ENCODE data around the gene MOK.

MOK gene

GRCh38 chr14:102295270-102295669, 9.7 kb downstream of the MOK start:
- no peak for TF ChIP-seq ZFX (IDR thresholded peaks at IDR 0.05)
- no peak for TF ChIP-seq CTCF (conservative IDR thresholded peaks at IDR 0.05)
- H3K27ac ChIP-seq, result no peak overlapping the region

GRCh38 chr14:102293781-102294180, 11.2 kb downstream of the MOK start:
- TF ChIP-seq CTCF (conservative IDR thresholded peaks at IDR 0.05), result no peak
- no peak for TF ChIP-seq ZFX (IDR thresholded peaks at IDR 0.05)
- no peak overlapping the region for H3K27ac ChIP-seq

- TF ChIP-seq CTCF (conservative IDR thresholded peaks at IDR 0.05) (no peak), ZFX (IDR thresholded peaks at IDR 0.05) (no peak)
- H3K27ac ChIP-seq, result no peak overlapping the region
Measured at GRCh38 chr14:102292441-102292840, 12.5 kb downstream of the MOK start.

GRCh38 chr14:102288139-102288538, 16.8 kb downstream of the MOK start:
- H3K27ac ChIP-seq, result no peak overlapping the region
- TF ChIP-seq ZFX (IDR thresholded peaks at IDR 0.05) (no peak), CTCF (conservative IDR thresholded peaks at IDR 0.05) (no peak)

GRCh38 chr14:102285106-102285505, 19.9 kb downstream of the MOK start:
- no peak overlapping the region for H3K27ac ChIP-seq
- TF ChIP-seq ZFX (IDR thresholded peaks at IDR 0.05) (no peak), CTCF (conservative IDR thresholded peaks at IDR 0.05) (no peak; the same call in 1 of the 2 replicates)

- H3K27ac ChIP-seq, result no peak overlapping the region
- TF ChIP-seq CTCF (conservative IDR thresholded peaks at IDR 0.05), result no peak
- no peak for TF ChIP-seq ZFX (IDR thresholded peaks at IDR 0.05)
Measured at GRCh38 chr14:102283631-102284129, 21.3 kb downstream of the MOK start.

- TF ChIP-seq CTCF (conservative IDR thresholded peaks at IDR 0.05) (no peak), ZFX (IDR thresholded peaks at IDR 0.05) (no peak)
- no peak overlapping the region for H3K27ac ChIP-seq
Measured at GRCh38 chr14:102282751-102283465, 22.1 kb downstream of the MOK start.

Data from C4-2B (cell line).